GM19023 (cell line): Measurements from ENCODE around the gene NEGR1.

Source experiments
- ATAC-seq: cut with Tn5 transposase; IDR thresholded peaks from one replicate; pipeline ENCODE4 v1.9.1; 2021; ENCODE audit warnings: mild to moderate bottlenecking, moderate library complexity; ENCODE audit not compliant: unreplicated experiment

NEGR1 gene

DNA sequence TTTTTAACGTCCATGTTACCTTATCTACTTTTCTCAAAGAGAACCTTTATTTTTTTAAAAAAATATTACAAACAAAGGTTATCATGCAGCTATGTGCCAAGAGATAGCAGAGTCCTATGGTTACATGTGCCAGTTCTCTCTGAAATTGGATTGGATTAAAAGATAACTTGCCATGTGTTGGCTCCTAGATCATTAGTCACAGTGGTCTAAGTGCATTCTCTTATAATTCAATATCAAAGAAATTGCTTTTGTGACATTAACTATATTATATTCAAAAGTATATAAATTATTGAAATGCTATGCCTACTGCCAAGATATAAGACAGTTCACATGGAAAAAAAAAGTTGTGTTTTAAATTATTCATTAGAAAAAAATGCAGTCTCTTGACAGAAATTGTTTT lies 494.2 kb downstream of the NEGR1 start:
- no peak for ATAC-seq

DNA sequence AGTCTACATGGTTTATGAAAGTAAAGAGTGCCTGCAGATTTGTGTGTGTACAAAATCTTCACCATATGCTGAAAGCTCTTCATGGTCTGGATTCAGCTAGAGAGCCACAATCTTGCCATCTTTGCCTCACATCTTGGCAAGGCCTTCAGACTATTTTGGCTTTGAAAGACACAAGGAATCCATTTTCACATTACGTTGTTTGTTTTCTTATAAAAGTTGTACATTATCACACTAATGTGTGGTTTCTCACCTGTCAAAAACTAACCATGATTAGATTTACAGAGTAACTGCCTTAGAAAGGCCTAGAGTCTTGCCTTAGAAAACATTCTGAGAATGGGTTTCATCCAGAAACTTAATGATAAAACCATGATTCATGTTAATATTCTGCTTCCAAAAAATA lies 494.6 kb downstream of the NEGR1 start:
- no peak for ATAC-seq

DNA sequence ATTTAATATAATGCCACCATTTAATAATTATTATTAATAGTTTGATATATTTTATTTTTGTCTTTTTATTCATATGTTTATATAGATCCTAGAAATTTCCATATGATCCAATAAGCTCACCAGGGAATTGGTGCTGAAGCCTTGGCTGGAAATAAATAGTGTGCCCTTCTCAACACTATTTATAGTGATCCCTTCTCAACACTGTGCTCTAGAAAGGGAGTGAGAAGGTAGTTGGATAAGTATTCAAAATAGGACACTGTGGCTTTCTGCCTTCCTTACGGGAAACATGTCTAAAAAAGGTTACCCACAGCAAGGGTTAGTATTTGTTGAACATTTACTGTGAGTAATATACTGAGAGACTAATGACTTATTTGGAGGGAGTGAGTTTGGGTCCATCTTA lies 496.1 kb downstream of the NEGR1 start:
- no peak for ATAC-seq

DNA sequence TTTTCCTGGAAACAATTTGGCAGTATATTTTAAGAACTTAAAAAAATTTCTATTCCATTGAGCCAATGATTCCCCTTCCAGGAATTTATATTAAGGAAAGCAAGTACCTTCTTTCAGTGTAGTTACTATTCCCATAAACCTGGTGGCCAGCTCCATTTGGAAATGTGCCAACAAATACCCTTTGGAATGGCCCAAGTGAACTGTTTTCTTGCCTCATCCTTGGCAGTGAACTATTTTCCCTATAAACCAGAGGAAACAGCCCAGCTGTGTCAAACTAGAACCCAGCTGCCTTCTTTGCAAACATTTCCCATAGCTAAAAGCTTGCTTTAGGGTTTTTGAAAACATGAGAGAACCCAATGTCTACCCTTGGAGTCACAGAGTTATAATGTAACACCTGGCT lies 496.9 kb downstream of the NEGR1 start:
- no peak for ATAC-seq

DNA sequence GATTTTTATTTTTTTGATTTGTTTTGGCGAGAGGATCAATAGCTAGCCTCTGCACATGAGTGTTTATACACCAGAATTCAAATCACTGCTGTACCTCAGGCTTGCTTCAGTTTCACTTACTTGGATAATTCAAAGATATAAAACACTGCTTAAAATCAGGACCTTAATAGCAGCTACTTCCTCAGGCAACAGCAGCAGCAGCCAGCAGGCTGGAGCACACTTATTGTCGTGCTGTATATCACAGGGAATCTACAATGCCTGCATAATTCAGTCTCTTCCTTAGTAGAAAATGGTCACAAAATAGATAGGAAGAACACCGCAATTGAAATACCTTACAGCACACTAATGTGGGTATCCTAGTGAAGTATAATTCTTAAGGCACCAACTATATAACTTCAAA lies 497.3 kb downstream of the NEGR1 start:
- ATAC-seq, result no peak

DNA sequence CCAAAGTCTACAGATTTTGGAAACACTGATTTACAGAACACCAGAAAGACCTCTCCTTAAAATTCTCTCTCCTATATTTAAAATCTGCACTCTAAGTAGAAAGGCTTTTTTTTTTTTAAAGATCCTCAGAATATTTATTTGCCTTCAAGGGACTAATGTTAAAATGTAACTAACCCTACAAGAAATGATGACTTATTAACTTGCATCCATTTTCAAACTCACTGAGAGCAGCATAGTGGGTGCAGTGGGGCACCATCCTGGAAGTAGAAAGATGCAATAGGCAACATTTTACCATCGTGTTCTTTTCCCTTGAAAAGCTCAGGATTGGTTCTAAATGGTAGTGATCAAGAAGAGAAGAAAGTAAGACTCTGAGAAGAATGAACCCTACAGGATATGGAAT lies 498.1 kb downstream of the NEGR1 start:
- no peak for ATAC-seq

DNA sequence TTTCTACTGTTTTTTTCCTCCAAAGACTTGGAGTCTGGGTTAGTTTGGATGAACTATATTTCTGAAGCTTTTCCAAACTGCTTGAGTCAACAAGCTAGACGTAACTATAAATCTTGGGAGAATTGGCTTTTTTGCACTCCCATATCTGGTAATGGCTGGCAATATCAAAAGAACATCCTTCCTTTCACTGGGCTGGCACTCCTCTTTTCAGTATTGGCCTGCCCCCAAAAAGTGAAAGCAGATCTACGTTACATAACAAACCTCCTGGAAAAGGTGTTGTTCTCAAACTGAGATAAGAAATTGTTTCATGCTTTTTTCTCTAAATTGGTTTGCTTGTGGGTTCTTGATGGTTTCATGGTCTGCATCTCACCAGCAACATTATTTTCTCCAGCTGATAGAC lies 499.3 kb downstream of the NEGR1 start:
- ATAC-seq, result no peak

DNA sequence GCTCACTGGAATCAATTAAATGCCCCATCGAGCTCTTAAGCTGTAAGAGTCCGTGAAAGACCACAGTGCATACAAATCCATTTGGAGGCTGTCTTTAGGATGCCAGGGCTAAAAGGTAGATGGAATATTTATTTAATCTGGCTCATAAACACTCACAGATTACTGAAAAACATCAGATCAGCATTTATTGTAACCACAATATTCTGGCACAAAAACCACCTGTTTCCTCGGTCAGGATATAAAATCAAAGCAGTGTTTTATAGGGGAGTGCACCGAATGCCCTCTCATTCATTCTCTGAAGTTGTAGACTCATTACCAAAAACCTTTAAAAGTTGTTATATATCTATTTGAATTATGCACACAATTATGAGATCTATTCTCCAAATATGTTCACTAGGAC lies 500.9 kb downstream of the NEGR1 start:
- no peak for ATAC-seq

DNA sequence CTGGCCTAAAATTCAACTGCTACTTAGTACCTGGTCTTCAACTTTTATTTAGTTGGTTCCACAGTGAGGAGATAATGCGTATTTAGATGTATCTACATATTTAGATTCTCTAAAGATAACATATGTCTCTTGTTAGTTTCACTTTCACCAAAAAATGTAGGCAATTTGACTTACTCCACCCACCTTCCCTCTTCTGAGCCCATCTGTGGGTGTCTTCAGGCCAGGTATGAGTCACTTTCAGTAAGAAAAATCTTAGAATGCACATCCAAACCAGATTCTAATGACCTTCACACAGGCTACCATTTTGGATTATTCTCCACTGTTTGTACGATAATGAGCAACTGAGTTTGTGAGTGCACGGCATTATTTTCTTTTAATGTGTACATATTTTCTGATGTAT lies 501.7 kb downstream of the NEGR1 start:
- peak; percentile 72 for ATAC-seq

DNA sequence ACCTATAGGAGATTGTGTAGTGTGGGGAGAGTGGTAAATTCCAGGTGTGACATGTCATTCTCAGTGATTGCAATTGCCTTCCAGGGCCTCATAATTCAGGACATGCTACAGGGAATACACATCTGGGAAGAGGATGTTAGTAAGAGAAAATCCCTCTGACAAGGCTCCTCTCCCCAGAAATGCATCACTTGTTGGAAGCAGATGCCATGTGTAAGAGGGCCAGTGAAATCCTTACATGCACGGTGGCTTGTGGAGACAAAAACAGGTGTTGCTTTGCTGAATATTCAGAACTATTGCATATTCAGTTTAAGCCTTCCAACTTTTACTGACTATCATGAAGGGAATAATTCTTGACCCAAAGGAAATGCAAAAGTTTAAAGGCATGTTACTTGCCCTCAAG lies 503.4 kb downstream of the NEGR1 start:
- ATAC-seq, result no peak

DNA sequence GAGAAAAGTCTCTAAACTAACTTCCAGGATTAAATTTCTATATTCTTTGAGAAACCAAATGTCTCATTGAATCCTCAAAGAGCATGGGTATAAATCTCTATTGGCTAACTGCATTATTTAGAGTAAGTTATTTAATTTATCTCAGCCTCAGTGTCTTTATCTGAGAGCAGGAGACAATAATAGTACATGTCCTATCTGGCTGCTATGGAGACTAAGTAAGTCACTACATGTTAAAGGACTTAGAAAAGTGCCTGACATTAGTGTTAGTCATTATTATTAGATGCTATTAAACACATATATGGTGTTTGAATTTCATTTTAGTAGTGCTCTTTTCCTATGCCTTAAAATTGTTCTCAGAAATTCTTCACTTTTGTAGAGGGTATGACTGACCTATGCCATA lies 505.2 kb downstream of the NEGR1 start:
- no peak for ATAC-seq

DNA sequence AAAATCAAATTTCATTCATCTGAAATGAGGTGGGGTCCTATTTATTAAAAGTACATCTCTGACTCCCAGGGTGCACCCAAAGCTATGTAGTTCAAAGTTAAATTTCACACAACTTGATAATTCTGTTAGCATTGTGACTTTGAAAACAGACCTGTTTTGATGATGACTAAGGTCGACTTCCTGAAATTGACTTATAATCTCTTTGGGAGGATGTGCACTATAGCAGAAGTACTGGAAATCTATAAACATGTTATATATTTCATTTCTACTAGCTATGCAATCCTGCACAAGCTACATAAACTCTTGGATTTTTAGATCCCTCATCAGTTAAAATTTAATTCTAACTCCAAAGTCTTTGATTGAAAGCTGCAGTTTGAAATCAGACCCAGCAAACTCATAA lies 507.6 kb downstream of the NEGR1 start:
- no peak for ATAC-seq

DNA sequence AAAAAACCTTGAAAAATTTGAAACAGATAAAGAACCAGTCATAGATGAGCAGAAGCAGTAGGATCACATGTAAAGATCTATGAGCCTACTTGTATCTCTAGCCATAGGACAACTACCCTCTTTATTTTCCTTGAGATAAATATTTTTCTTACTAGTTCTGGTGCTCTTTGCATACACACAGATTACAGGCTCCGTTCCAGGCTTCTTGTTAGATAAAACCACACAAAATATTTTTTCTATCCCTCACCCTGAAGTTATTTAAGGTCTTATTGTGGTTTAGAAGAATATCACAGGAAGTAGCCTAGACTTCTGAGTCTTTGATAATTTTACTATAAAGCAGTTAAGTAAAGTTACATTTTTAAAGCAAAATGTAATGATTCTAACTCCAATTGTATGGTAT lies 512.2 kb downstream of the NEGR1 start:
- no peak for ATAC-seq

DNA sequence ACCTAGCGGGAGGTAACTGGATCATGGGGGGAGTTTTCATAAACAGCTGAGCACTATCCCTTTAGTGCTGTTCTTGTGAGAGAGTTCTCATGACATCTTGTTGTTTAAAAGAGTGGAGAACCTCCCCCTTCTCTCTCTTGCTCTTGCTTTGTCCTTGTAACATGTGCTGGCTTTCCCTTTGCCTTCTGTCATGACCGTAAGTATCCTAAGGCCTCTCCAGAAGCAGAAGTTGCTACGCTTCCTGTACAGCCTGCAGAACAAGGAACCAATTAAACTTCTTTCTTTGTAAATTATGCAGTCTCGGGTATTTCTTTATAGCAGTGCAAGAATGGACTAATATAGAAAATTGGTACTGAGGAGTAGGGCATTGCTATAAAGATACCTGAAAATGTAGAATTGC lies 515.6 kb downstream of the NEGR1 start:
- no peak for ATAC-seq

DNA sequence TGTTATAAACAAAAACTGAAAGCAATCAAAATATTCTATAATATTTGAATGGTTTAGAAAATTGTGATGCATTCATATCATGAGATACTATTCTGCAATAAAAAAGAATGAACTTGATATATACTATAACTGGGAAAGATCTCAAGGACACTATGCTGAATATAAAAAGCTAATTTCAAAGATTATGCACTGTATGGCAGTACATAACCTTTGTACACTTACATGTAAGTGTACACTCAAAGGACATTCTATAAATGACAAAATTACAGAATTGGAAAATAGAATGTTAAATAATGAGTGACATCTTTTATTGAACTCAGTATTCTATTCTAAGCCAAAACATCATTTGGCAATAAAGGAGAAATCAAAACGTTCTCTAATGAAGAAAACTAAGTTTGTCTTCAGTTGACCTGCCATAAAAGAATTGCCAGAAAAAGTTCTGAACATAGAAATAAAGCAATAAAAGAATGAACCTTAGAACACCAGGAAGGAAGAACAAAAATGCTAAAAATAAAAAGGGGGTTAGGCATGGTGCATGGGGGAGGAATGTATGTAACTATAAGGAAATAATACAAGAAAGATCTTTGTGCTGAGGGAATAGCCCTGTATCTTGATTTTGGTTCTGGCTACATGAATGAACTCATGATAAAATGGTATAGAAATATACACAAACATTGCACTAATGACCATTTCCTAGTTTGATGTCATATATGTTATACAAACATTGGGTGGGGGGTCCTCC lies 519.7 kb downstream of the NEGR1 start:
- no peak for ATAC-seq

DNA sequence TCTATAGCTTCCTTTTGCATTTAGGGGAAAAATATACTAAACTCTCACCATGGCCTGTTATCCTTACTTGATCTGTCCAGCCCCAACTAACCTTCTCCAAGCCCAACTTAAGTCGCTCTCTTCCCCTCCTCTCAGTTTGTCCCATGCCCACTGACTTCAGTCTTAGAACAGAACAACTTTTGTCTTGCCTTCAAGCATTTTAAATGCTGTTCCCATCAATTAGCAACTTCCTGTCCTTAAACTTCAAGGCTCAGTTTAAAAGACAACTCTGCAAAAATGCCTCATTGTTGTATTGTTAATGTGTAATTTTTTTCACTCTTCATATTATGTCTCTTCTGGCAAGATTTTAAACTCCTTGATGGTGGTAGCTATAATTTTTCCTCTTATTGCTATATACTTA lies 526.9 kb downstream of the NEGR1 start:
- ATAC-seq, result no peak

DNA sequence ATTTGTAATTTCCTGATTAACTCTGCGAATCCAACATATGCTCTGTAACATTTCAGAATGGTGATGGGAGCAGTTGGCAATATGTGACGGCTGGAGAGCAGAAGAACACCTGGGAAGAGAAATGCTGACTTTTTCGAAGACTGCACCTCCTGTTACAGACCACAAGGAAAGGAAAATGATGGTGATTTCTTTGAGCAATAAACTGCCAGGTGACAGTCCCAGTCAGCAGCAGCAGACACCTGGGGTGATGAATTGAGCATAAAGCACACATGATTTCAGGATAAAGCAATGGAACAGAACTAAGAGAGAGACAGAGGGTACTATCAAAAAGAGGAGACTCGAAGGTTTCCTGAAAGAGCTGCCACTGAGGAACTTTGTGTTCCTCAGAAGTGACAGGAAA lies 528.6 kb downstream of the NEGR1 start:
- ATAC-seq, result no peak

DNA sequence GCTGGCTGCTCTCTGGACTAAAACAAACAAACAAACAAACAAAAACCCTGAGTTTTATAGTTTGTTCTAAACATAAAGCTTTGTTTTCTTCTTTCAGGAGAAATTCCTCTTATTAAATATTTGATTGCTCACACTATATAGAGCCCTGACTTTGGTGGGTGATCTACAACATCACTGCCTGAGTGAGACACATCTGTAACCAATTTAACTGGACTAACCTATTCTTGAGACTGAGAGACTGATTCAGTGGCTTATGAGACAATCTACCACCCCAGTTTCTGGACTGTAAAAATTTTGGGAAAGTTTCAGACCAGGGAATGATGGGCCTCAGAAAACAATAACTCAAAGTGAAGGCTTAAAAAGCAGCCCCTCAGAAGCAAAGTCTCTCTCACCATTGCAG lies 537.0 kb downstream of the NEGR1 start:
- ATAC-seq, result no peak

DNA sequence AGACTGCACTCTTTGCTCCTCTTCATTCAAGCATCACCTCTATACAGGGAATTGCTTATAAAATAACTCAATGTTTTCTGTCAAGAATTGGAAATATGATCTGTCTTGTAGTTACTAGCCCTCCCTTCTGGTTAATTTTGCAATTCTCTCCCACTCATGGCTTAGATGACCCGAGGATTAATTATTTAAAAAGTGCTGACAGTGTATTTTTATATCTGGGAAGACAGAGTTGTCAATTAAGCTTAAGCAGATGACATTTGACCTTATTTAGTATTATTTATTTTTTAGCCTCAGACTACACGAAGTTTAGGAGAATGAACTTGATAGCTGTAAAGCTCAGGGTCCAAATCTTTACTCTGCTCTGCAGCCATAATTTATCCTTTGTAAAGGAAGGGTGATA lies 538.5 kb downstream of the NEGR1 start:
- ATAC-seq, result no peak

DNA sequence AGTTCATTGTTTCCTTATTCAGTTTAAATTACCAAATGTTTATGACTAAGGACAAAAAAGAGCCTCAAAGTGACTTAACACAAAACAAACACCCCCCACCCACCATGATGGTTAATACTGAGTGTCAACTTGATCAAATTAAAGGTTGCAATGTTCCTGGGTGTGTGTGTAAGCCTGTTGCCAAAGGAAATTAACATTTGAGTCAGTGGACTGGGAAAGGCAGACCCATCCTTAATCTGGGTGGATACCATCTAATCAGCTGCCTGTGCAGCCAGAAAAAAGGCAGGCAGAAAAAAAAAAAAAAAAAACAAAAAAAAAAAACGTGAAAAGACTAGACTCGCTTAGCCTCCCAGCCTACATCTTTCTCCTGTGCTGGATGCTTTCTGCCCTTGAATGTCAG lies 543.4 kb downstream of the NEGR1 start:
- no peak for ATAC-seq

DNA sequence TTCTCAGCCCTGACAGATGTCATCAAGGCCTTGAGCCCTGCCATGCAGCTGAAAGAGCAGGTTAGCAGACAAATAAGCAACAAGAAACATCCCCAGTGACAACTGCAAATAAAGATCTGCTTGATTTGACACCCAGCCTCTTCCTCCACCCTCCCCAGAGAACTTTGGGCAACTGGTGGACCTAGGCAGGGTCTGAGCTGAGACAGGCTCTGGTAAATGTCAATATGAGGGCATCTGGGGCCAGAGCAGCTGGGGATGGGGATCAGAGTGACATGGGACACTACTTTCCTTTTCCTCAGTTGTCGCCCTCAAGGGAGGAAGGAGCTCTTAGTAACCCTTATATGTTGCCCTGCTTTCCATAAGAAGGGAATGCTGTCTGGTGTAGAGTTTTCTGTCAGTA lies 544.1 kb downstream of the NEGR1 start:
- ATAC-seq, result no peak

DNA sequence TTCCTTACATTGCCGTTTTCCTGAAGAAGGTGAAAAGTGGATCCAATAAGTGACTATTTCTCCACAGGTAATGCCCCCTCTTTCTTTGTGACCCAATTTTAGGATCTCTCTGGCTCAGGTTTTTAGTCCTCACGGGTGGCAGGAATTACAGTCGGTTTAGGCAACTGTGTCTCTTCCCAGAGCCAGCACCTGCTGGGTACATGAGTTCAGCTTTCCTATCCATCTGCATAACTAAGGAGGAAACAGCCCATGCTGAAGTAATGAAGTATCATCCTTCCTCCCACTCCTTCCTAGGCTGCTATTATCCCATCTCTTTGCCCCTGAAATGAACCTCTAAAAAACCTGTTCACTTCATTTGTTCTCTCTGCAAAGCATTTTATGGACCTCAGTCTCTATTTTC lies 544.6 kb downstream of the NEGR1 start:
- no peak for ATAC-seq

DNA sequence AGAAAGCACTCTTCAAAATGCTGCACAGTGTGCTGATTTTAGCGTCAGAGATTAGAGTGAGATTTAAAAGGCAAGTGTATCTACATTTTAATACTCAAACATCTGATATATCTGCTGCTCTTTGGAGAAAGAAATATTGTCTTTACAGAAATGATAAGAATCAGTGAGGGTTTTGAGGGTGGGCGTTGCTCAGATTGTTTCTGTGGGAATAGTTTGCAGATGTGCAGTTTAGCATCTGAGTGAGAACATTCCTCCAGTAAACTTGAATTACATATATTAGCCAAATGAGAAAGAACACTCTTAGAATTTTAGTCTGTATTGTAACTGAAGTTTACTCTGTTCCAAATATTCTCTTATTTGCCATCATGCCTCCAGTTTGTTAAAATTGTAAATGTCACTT lies 549.2 kb downstream of the NEGR1 start:
- ATAC-seq, result no peak
